HG02798 (cell line): ENCODE measurements around the gene SGSM2.
A peak's percentile ranks its signal among the peaks of the same experiment; 100 is the strongest.

Experiments
- ATAC-seq: cut with Tn5 transposase; IDR thresholded peaks from one replicate; pipeline ENCODE4 v1.9.1; 2021; ENCODE audit warnings: mild to moderate bottlenecking; ENCODE audit not compliant: unreplicated experiment, poor library complexity

The SGSM2 gene

DNA sequence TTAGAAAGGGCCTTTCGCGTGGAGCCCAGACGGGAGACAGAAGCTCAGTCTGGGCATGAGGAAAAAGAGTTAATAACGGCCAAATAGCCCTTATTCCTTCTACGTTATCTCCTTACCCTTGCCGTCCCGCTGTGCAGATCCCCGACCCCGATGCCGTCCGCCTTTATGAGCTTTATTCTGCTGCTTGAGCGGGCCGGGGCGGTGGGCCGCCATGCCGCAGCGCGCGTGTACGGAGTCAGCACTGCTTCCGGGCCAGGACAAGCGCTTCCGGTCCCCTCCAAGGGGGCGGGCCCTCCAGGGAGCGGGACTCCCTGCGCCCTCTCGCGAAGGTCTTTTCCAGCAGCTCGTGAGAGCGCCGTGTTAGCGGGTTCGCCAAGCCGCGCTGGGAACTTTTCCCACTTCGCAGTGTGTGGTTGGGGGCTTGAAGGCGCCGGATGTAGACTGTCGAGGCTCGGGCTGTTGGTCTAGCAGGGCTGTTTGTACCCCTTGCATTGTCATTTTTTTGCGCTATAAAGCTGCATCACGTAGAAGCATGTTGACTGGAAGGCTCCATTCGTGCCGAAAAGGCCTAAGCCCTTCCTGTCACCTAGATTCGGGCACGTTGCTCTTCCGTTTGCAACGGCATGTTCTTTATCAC, 968 bp upstream of the SGSM2 start, which contains the start of gene TSR1:
TSR1 (minus strand) TSS at position 243 of the 637 bp plus-strand sequence; CDS start at position 213, 30 bp downstream.
- ATAC-seq: peak; percentile 85

DNA sequence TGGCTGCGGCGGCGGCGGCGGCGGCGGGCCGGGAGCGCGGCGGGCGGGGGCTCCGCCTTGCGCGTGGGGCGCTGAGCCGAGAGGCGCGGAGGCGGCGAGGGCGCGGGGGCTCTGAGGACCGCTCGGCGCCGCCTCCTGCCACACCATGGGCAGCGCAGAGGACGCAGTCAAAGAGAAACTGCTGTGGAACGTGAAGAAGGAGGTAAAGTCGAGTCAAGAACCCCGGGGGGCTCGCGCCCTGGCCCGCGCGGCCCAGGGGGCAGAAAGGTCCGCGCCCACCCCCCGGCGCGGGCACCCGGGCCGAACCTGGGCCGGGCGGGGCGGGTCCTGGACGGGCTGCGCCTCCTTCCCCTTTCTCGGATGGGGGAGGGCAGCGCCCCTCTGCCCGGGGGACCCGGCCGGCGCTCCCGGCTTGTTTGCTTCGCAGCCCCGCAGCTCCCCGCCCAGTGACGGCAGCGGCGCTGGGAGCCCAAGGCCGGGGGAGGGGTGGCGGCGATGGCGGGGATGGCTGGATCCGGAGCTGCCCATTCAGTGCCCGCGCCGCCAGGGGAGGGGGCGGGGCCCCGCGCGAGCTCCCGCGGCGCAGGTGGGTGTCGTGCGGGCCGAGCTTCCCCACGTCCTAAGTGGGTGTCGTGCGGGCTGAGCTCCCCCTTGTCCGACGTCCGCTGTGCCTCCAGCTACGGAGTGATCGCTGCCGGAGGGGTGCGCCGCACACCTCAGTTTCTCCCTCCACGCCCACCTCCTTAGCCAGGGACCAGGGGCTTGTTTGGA, 428 bp downstream of the SGSM2 start:
- peak; percentile 33 for ATAC-seq

DNA sequence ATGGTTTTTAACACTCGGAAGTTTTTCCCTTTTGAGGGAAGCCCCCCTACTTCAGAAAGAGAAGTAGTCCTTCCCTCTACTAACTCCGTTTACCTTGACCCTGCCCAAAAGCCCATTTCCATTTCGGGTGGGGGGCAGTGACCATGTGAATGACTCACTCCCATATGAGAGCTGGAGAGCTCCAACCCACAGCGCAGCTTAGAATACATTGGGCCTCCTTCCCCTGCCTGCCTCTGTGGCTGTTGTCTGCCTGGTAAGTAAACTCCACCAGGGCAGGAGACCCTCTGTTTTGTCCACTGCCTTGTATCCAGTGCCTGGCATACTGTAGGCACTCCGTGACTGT, 985 bp downstream of the SGSM2 start:
- no peak for ATAC-seq

DNA sequence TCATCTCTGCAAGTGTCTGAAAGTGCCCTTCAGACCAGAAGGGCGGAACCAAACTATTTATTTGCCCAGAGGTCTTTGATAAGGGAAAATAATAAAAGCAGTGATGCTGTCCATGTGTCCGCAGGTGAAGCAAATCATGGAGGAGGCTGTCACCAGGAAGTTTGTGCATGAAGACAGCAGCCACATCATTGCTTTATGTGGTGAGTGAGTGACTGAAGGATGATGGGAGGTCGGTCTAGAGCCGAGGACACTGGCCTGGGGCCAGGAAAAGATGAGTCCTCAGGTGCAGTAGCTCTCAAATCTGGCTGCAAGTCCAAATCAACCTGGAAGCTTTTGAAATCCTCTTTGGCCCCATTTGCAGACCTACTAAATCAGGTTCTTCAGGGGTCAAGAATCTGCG, 6.1 kb downstream of the SGSM2 start:
- ATAC-seq: no peak

DNA sequence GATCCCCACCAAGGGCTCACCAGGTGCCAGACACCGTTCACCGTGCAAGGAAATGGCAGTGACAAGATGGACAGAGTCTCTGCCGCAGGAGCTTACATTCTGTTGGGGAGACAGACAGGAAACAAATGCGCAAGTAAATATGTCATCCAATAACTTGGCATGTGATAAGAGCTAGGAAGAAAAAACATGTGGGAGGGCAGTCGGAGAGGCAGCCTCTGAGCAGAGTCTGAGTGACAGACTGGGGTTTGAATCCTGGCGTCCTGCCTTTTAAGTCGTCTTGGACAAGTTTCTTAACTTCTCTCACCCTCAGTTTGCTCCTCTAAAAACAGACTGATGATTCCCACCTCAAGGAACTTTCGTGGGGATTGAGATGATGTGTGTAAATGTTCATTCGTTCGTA, 7.2 kb downstream of the SGSM2 start:
- no peak for ATAC-seq

DNA sequence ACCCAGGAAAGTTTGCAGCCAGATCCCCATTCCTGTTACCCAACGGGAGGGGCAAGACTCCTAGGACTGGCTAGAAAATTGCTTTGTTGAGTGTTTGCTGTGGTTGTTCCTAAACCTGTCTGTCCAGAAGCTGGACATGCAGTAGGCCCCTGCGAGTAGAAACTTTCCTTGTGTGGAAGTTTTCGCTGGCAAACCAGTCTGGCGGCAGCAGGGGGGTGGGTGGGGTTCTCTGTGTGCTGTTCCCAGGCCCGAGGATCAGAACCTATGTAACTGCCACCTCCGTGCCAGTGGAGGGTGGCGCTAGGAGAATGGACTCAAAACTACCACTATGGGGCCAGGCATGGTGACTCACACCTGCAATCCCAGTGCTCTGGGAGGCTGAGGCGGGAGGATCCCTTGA, 9.2 kb downstream of the SGSM2 start:
- ATAC-seq: no peak

DNA sequence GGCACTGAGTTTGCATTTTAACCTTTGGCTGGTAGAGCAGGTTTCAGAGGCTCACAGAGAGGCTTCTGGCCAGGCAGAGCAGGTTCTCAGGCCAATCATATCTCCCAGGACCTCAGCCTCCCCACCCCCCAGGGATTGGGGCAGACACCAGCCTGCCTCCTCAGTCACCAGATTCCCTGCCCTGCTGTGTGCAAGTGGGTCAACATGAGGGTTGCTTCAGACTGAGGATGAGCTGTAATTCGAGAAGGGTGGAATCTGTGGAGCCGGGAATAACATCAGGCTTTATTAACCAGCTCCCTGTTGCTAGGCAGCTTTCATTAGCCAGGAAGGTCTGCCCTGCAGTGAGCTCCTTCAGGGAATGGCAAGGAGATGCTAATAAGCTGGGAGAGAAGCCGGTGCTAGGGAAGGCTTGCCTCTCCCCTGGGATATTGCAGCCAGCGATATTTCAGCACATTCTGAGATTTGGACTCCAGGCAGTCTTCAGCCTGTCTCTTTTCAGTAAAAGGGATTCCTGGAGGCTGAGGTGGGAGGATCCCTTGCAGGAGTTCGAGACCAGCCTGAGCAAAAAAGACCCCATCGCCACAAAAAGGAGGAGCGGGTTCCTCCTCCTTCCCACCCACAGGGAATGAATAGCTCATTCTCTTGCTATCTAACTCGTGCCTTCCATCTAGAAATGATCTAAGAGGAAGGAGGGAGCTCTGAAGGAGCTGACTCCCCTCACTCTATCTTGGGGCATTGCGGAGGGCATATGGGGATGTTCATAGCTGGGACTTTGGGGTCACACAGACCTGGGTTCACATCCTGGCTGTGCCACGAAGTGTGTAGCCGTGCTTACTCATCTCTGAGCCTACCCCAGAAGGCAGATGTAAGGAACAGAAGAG, 10.7 kb downstream of the SGSM2 start:
- ATAC-seq: no peak

DNA sequence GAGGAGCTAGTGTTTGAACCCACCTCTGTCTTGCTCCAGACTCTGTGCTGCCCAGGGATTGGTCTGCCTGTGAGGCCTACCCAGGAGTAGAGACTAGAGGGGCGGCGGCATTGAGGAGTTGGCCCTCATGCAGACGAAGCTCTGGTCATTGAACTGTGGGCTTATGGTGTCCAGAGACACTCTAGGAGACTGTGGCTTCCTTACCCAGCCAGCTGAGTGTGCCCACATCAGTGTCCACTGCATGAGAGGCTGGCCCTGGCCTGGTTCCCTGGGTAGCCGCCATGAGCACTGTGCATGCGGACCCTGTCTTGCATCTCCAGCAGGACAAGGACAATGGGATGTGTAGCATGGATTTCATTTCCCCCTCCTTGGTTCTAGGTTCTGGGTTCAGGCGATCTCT, 14.0 kb downstream of the SGSM2 start:
- ATAC-seq: no peak

DNA sequence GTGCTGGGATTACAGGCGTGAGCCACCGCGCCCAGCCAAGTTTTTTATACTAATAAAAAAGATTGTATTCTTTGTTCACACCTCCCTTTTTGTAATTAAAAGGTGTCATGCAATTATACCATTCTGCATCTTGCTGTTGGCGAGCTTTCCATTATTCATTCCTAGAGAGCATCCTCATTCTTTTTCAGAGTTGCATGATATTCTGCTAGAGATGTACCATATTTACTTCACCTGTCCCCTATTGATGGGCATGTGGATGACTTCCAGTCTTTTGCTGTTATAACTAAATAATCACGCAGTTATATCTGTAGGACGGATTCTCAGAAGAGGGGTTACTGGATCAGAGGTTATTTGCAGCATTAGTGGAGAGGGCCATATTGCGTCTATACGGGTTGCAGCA, 17.0 kb downstream of the SGSM2 start:
- no peak for ATAC-seq

DNA sequence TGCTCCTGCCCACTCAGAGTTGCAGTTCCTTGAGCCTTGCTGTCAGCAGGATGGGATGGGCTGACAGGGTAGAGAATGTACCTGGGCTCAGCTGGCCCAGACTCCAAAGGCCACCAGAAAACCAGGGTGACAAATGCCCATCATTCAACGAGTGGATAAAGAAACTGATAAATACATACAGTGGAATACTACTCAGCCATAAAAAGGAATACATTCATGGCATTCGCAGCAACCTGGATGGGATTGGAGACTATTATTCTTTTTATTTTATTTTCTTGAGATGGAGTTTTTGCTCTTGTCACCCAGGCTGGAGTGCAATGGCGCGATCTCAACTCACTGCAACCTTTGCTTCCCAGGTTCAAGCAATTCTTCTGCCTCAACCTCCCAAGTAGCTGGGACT, 19.9 kb downstream of the SGSM2 start:
- no peak for ATAC-seq

DNA sequence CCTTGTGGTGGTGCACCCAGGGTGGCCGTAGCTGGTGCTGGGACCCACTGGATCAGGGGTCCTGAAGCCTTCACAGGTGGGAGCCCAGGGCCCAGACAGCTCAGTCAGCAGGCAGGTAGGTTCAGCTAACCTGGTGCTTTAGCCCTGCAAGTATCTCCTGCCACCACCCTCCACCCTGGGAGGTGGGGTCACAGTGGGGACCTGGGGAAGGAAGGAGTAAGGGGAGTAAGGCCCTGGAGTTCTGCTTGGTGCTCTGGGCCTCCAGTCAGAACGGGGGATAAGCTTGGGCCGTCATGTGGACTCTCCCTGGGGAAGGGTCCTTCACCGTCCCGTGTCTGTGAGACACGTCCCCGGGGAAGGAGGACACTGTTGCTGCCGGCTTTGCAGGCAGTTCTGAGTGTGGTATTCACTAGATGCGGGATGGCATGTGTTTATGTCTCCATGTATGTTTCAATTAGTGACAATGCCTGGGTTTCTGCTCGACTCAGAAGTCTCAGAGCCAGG, 20.7 kb downstream of the SGSM2 start:
- ATAC-seq: no peak

DNA sequence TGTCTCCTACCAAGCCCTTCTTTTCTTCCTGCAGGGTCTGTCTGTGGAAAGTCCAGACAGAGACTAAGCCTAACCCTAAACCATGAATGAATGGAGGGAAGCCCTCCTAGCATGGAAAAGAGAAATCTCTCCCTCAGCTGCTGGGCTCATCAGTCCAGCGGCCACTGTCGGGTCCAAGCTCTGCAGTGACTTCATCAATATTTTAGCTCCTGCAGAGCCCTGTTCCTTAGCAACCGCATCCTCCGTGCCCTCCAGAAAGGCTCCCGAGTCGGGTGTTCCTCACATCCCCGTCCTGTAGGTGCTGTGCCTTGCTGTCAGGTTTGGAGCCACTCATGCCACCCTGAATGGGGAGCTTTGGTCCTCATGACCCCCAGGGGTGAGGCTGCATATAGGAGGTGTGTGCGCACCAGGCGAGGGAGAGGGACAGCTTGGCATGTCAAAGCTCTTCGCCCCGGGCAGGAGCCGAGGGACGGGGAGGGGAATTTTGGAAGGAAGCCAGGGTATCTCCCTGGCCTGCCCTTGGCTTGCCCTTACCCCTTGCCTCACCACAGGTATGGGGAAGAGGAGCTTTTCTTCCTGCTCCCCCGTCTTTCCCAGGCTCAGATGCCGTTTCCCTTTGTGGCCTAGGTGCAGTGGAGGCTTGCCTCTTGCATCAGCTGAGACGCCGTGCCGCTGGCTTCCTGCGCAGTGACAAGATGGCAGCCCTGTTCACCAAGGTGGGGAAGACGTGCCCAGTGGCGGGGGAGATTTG, 23.9 kb downstream of the SGSM2 start:
- ATAC-seq: no peak

DNA sequence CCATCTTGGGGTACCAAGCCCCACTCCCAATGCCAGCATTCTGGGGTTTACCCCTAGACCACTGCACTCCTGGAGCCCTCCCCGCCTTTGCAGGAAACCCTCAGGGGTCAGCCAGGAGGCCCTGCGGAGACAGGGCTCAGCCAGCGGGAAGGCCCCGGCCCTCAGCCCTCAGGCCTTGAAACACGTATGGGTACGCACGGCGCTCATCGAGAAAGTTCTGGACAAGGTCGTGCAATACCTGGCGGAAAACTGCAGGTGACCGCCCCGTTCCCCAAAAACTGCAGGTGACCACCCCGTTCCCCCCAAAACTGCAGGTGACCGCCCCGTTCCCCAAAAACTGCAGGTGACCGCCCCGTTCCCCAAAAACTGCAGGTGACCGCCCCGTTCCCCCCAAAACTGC, 24.7 kb downstream of the SGSM2 start:
- ATAC-seq: no peak

DNA sequence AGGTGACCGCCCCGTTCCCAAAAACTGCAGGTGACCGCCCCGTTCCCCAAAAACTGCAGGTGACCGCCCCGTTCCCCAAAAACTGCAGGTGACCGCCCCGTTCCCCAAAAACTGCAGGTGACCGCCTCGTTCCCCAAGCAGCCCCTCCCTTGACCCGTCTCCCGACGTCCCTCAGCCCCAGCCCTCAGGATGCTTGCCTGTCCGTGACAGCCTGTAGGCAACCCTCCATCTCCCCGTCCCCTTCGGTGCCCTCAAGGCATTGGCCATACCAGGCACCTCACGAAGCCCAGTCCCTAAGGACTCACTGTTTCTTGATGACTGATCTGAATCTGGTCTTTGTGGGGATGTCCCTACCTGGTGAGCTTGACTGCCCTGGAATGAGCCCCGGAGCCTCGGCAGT, 25.1 kb downstream of the SGSM2 start:
- no peak for ATAC-seq

DNA sequence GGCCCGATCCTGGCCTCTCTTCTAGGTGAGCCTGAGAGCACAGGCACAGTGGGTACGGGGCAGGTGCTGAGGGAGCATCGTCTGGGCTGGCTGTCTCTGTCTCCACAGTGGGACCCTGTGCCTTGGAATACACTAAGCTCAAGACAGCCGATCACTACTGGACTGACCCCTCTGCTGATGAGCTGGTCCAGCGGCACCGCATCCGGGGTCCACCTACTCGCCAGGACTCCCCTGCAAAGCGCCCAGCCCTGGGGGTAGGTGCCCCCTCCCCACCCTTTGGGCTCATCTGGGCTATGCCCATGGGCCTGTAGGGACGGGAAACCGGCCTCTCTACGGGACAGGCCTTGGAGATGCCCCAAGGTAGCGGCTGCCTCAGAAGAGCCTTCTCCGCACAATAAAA, 25.6 kb downstream of the SGSM2 start:
- no peak for ATAC-seq

DNA sequence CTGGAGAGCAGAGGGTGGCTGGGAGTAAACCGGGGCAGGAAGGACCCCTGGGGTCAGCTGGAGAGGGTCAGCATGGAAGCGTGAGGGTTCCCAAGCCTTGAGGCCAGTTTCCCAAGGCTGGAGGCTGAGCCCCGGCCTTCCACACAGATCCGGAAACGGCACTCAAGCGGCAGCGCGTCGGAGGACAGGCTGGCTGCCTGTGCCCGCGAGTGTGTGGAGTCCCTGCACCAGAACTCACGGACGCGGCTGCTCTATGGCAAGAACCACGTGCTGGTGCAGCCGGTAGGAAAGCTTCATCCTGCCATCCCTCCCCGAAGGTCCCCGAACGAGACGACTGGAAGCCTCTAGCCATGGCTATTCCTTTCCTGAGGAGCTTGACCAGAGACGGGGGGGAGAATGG, 26.0 kb downstream of the SGSM2 start:
- ATAC-seq: no peak

DNA sequence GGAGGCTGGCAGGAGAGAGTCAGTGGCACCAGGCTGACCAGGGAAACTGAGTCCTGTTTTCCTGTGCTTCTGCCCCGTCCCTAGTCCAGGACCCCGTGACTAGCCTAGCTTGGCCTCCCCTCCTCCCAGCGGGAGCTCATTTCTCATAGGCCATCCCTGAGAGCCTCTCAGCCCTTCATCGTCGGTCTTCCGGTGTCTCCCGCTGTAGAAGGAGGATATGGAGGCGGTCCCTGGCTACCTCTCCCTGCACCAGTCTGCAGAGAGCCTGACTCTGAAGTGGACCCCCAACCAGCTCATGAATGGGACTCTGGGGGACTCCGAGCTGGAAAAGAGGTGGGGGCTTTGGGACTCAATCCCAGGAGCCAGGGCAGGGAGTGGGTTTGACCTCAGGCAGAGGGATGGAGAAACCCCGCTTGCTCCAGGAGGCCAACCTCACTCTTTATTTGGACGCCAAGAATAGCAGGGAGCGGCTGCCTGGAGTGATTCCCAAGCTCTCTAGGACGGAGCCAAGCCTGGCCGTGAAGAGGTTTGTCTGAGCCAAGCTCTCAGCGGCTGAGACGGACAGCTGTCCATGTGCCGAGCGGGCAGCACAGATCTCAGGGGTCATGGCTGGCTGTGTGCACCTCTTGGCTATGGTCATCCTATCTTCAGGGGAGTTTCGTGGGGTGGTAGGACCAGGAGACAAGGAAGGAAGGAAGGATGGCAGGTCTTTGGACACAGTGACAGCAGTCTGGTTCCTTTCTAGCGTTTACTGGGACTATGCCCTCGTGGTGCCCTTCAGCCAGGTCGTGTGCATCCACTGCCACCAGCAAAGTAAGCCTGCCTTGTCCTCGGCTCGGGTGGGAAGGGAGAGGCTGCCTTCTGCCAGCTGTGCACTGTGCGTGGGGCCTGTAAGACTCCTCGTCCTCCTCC, 26.8 kb downstream of the SGSM2 start:
- no peak for ATAC-seq

DNA sequence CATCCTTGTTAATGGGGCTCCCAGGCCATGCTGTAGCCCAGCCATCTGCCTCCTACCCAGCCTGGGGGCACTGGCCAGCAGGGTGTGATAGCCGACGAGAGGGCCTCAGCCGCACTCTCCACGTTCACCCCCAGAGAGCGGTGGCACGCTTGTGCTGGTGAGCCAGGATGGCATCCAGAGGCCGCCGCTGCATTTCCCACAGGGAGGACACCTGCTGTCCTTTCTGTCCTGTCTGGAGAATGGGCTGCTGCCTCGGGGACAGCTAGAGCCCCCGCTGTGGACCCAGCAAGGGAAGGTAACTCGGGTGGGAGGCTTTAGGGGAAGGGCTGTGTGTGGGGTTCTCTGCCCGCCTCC, 27.4 kb downstream of the SGSM2 start:
- ATAC-seq: no peak

DNA sequence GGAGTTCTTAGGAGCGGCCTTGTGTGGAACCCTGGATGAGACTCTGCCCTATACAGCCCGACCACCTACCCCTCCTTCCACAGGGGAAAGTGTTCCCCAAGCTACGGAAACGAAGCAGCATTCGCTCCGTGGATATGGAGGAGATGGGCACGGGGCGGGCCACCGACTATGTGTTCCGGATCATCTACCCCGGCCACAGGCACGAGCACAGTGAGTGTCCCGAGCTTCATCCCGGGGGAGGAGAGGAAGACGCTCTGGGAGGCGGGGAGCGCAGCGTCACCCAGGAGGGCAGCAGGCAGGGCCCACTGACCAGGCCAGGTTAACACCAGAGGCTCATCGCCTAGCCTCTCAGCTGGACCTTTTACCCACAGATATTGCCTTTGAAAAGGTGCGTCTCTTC, 27.8 kb downstream of the SGSM2 start:
- ATAC-seq: no peak
